ENCODE data around the gene ME3. TPM values are rescaled to one million over a fixed set of nuclear protein-coding genes. Genes with fewer than 3 reads are reported as not detected.

Gene ME3
- total RNA-seq, 4 donors from 2014 or later = 30.8 to 54.6 (median 36.7) TPM

GRCh38 chr11:86477495-86478155 lies 194.8 kb downstream of the ME3 start:
- H3K36me3 ChIP-seq = no peaks in the 10 kb centered on the region
- H3K4me3 ChIP-seq = no peak overlapping the region
- H3K9me3 ChIP-seq = no peaks in the 10 kb centered on the region
- TF ChIP-seq EP300 (IDR thresholded peaks at IDR 0.05) = no peak
- no peak for TF ChIP-seq POLR2A (IDR thresholded peaks at IDR 0.05)
- TF ChIP-seq, protein P1, sequence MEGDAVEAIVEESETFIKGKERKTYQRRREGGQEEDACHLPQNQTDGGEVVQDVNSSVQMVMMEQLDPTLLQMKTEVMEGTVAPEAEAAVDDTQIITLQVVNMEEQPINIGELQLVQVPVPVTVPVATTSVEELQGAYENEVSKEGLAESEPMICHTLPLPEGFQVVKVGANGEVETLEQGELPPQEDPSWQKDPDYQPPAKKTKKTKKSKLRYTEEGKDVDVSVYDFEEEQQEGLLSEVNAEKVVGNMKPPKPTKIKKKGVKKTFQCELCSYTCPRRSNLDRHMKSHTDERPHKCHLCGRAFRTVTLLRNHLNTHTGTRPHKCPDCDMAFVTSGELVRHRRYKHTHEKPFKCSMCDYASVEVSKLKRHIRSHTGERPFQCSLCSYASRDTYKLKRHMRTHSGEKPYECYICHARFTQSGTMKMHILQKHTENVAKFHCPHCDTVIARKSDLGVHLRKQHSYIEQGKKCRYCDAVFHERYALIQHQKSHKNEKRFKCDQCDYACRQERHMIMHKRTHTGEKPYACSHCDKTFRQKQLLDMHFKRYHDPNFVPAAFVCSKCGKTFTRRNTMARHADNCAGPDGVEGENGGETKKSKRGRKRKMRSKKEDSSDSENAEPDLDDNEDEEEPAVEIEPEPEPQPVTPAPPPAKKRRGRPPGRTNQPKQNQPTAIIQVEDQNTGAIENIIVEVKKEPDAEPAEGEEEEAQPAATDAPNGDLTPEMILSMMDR (IDR thresholded peaks at IDR 0.05) = no peak
- no peaks in the 10 kb centered on the region for H3K27me3 ChIP-seq
- H3K4me1 ChIP-seq = peaks cover 0 to 43% (median 9%) of the 10 kb centered on the region in 4 donors
- WGBS, 2 donors = 43 to 58% methylated on average over 5 of the region's 5 CpGs
- H3K27ac ChIP-seq = peak overlapping the region in 2 of 4 donors; percentile 42 to 49
- DNase-seq (ENCODE audit: low spot score in 2 of 2) = no peak

GRCh38 chr11:86476109-86476861 lies 196.1 kb downstream of the ME3 start:
- TF ChIP-seq, protein P1 (IDR thresholded peaks at IDR 0.05) = no peak
- TF ChIP-seq POLR2A (IDR thresholded peaks at IDR 0.05) = no peak
- no peak for TF ChIP-seq EP300 (IDR thresholded peaks at IDR 0.05)
- Histone ChIP-seq H3K4me1 (peaks cover 0 to 43% (median 9%) of the 10 kb centered on the region in 4 donors), H3K36me3 (no peaks in the 10 kb centered on the region), H3K9me3 (no peaks in the 10 kb centered on the region), H3K27me3 (no peaks in the 10 kb centered on the region), H3K4me3 (no peak overlapping the region), H3K27ac (peak overlapping the region in 3 of 4 donors; percentile 26 to 78 (median 46))
- WGBS, 2 donors = 33 to 36% methylated on average over 6 of the region's 6 CpGs
- DNase-seq (ENCODE audit: low spot score in 2 of 2) = no peak

DNA sequence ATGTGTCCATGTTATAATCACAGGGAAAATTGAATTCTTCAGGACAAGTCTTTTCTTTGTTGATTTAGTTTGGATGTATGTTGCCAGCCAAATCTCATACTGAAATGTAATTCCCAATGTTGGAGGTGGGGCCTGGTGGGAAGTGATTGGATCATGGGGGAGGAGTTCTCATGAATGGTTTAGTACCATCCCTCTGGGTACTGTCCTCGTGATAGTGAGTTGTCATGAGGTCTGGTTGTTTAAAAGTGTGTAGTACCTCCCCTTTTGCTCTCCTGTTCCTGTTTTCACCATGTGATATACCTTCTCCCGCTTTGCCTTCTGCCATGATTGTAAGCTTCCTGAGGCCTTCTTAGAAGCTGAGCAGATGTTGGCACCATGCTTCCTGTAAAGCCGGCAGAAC lies 197.4 kb downstream of the ME3 start:
- no peaks in the 10 kb centered on the region for H3K27me3 ChIP-seq
- no peaks in the 10 kb centered on the region for H3K36me3 ChIP-seq
- no peak overlapping the region for H3K4me3 ChIP-seq
- DNase-seq (ENCODE audit: low spot score in 2 of 2) = no peak
- WGBS, 2 donors = 90 to 91% methylated on average over 3 of the region's 3 CpGs
- H3K9me3 ChIP-seq = no peaks in the 10 kb centered on the region
- peaks cover 0 to 43% (median 9%) of the 10 kb centered on the region in 4 donors for H3K4me1 ChIP-seq
- peak overlapping the region in 1 of 4 donors; percentile 46 for H3K27ac ChIP-seq
- TF ChIP-seq, protein P1 (IDR thresholded peaks at IDR 0.05) = no peak
- TF ChIP-seq POLR2A (IDR thresholded peaks at IDR 0.05) (no peak), EP300 (IDR thresholded peaks at IDR 0.05) (no peak)

- WGBS, 2 donors = 64 to 76% methylated on average over 10 of the region's 10 CpGs
- Histone ChIP-seq H3K27ac (peak overlapping the region in 1 of 4 donors; percentile 46), H3K9me3 (no peaks in the 10 kb centered on the region), H3K4me1 (peaks cover 0 to 43% (median 9%) of the 10 kb centered on the region in 4 donors), H3K36me3 (no peaks in the 10 kb centered on the region), H3K4me3 (no peak overlapping the region), H3K27me3 (no peaks in the 10 kb centered on the region)
- peak in 1 of 2 donors; percentile 38 for TF ChIP-seq EP300 (IDR thresholded peaks at IDR 0.05)
- TF ChIP-seq, protein P1 (IDR thresholded peaks at IDR 0.05) = no peak
- no peak for DNase-seq (ENCODE audit: low spot score in 2 of 2)
These were observed 198.2 kb downstream of the ME3 start for GRCh38 chr11:86473991-86474833.
